Fibroblast of villous mesenchyme (primary cell): ENCODE results near the gene PPFIA2. TPM values are rescaled to one million over a fixed set of nuclear protein-coding genes. Genes with fewer than 3 reads are reported as not detected.

ENCODE experiments used
- DNase-seq: peaks from one replicate; pipeline ENCODE4 v3.0.0-alpha.2; 2010; ENCODE audit warnings: low read depth
- H3K4me3 ChIP-seq: 2 replicates; pipeline ENCODE4 v1.5.1; 2011; ENCODE audit warnings: low read depth, mild to moderate bottlenecking, low read length
- total RNA-seq: library from RNA; depleted of rRNA; stranded (reverse); fragments of >200 nt; gene quantifications from 2 replicates; pipeline ENCODE4 v1.2.3, GENCODE V29; 2012
- TF ChIP-seq, protein P1 (sequence below): IDR thresholded peaks from 2 replicates; pipeline ENCODE4 v1.5.1; 2012; ENCODE audit warnings: low read depth, mild to moderate bottlenecking, low read length; ENCODE audit not compliant: insufficient read depth

PPFIA2 gene
- total RNA-seq, 1 donor = 4.7 TPM

GRCh38 chr12:81288651-81289050, 470.5 kb downstream of the PPFIA2 start:
- DNase-seq = no peak
- TF ChIP-seq, protein P1, sequence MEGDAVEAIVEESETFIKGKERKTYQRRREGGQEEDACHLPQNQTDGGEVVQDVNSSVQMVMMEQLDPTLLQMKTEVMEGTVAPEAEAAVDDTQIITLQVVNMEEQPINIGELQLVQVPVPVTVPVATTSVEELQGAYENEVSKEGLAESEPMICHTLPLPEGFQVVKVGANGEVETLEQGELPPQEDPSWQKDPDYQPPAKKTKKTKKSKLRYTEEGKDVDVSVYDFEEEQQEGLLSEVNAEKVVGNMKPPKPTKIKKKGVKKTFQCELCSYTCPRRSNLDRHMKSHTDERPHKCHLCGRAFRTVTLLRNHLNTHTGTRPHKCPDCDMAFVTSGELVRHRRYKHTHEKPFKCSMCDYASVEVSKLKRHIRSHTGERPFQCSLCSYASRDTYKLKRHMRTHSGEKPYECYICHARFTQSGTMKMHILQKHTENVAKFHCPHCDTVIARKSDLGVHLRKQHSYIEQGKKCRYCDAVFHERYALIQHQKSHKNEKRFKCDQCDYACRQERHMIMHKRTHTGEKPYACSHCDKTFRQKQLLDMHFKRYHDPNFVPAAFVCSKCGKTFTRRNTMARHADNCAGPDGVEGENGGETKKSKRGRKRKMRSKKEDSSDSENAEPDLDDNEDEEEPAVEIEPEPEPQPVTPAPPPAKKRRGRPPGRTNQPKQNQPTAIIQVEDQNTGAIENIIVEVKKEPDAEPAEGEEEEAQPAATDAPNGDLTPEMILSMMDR = no peak

GRCh38 chr12:81284137-81284536, 475.0 kb downstream of the PPFIA2 start:
- TF ChIP-seq, protein P1 = no peak
- no peak overlapping the region for H3K4me3 ChIP-seq
- peak; percentile 38 for DNase-seq

More at GRCh38 chr12:81288651-81289050, 470.5 kb downstream of the PPFIA2 start:
- H3K4me3 ChIP-seq = no peak overlapping the region

- TF ChIP-seq, protein P1 = no peak
- no peak overlapping the region for H3K4me3 ChIP-seq
- no peak for DNase-seq
Measured at GRCh38 chr12:81274637-81275529, 484.3 kb downstream of the PPFIA2 start.

DNA sequence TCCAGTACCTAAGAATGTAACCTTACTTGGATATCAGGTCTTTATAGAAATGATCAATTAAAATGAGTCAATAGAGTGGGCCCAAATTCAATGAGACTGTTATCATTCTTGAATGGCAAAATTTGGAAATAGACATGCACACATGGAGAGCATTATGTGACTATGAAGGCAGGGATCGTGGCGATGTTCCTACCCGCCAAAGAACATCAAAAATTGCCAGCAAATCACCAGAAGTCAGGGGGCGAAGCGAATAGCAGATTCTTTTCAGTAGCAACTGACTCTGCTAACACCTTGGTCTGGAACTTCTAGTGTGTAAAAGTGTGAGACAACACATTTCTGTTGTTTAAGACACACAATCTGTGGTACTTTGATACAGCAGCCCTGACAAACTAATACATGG, 488.8 kb downstream of the PPFIA2 start:
- TF ChIP-seq, protein P1 = no peak
- no peak for DNase-seq
- H3K4me3 ChIP-seq = no peak overlapping the region

- TF ChIP-seq, protein P1 = no peak
- no peak overlapping the region for H3K4me3 ChIP-seq
- no peak for DNase-seq
Measured at GRCh38 chr12:81263072-81263471, 496.1 kb downstream of the PPFIA2 start.

- DNase-seq = no peak
- TF ChIP-seq, protein P1 = no peak
- no peak overlapping the region for H3K4me3 ChIP-seq
Measured at GRCh38 chr12:81261508-81262207, 497.5 kb downstream of the PPFIA2 start.
